GM10266 (cell line): ENCODE results near the gene ZNF280D.

Source experiments
- DNase-seq: peaks from one replicate; pipeline ENCODE4 v3.0.0; 2012; ENCODE audit errors: extremely low spot score
- CTCF ChIP-seq: IDR thresholded peaks from 2 replicates; pipeline ENCODE4 v1.5.1; 2012; ENCODE audit warnings: mild to moderate bottlenecking, low read depth; ENCODE audit not compliant: control insufficient read depth, insufficient read depth; ENCODE audit errors: missing control alignments

The ZNF280D gene

GRCh38 chr15:56616551-56616950 lies 116.8 kb downstream of the ZNF280D start:
- DNase-seq, result no peak
- TF ChIP-seq CTCF, result no peak

GRCh38 chr15:56613811-56614210 lies 119.5 kb downstream of the ZNF280D start:
- DNase-seq, result no peak
- TF ChIP-seq CTCF, result no peak

- no peak for DNase-seq
- no peak for TF ChIP-seq CTCF
Measured at GRCh38 chr15:56608993-56609392, 124.3 kb downstream of the ZNF280D start.

GRCh38 chr15:56608140-56608778 lies 125.0 kb downstream of the ZNF280D start:
- no peak for TF ChIP-seq CTCF
- peak; percentile 44 for DNase-seq

GRCh38 chr15:56602253-56602652 lies 131.1 kb downstream of the ZNF280D start:
- no peak for TF ChIP-seq CTCF
- DNase-seq, result no peak

GRCh38 chr15:56600380-56600779 lies 132.9 kb downstream of the ZNF280D start:
- DNase-seq, result no peak
- no peak for TF ChIP-seq CTCF

- DNase-seq, result no peak
- TF ChIP-seq CTCF, result no peak
Measured at GRCh38 chr15:56598991-56599390, 134.3 kb downstream of the ZNF280D start.
